Dendritic cell treated with granulocyte-macrophage colony-stimulating factor and Interleukin-4, amounts not matched to agents 40 ng/mL and 50 ng/mL, for 4 days (primary cell): ENCODE data around the gene GEN1.

Experiments
- H3K27ac Mint-ChIP-seq: one replicate; pipeline ENCODE4 v1.8.0; 2022; ENCODE audit warnings: mild to moderate bottlenecking, mixed read lengths
- H3K27me3 Mint-ChIP-seq: one replicate; pipeline ENCODE4 v1.8.0; 2022; ENCODE audit warnings: mild to moderate bottlenecking, mixed read lengths
- H3K36me3 Mint-ChIP-seq: one replicate; pipeline ENCODE4 v1.8.0; 2022; ENCODE audit warnings: low read depth, mixed read lengths
- H3K4me1 Mint-ChIP-seq: one replicate; pipeline ENCODE4 v1.8.0; 2022; ENCODE audit warnings: low read depth, mixed read lengths
- H3K4me3 Mint-ChIP-seq: one replicate; pipeline ENCODE4 v1.8.0; 2022; ENCODE audit warnings: mild to moderate bottlenecking, moderate library complexity, mixed read lengths
- H3K9me3 Mint-ChIP-seq: one replicate; pipeline ENCODE4 v1.8.0; 2022; ENCODE audit warnings: mixed read lengths
- intact Hi-C: fragments of 100-400 bp; cut with micrococcal nuclease; formaldehyde crosslinking; loops from one replicate; pipeline ENCODE4 v1.15.0; 2022

GEN1 gene, protein sequence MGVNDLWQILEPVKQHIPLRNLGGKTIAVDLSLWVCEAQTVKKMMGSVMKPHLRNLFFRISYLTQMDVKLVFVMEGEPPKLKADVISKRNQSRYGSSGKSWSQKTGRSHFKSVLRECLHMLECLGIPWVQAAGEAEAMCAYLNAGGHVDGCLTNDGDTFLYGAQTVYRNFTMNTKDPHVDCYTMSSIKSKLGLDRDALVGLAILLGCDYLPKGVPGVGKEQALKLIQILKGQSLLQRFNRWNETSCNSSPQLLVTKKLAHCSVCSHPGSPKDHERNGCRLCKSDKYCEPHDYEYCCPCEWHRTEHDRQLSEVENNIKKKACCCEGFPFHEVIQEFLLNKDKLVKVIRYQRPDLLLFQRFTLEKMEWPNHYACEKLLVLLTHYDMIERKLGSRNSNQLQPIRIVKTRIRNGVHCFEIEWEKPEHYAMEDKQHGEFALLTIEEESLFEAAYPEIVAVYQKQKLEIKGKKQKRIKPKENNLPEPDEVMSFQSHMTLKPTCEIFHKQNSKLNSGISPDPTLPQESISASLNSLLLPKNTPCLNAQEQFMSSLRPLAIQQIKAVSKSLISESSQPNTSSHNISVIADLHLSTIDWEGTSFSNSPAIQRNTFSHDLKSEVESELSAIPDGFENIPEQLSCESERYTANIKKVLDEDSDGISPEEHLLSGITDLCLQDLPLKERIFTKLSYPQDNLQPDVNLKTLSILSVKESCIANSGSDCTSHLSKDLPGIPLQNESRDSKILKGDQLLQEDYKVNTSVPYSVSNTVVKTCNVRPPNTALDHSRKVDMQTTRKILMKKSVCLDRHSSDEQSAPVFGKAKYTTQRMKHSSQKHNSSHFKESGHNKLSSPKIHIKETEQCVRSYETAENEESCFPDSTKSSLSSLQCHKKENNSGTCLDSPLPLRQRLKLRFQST

GRCh38 chr2:17753803-17754663, at the start of gene GEN1, which contains the start of gene SMC6:
TSS of gene GEN1 (plus strand) at chr2:17754138. CDS start at chr2:17759944, 5,806 bp downstream.
TSS of gene SMC6 (minus strand) at chr2:17753810. CDS start at chr2:17745946, 7,864 bp downstream.
- H3K9me3 Mint-ChIP-seq: no peaks in the 10 kb centered on the region
- intact Hi-C loops: loop anchor here (5.0 kb wide), 1 partner anchor 58 kb away; no protein-coding TSS in a partner anchor
- peaks cover 13% of the 10 kb centered on the region for H3K36me3 Mint-ChIP-seq
- H3K27ac Mint-ChIP-seq: peak within 1 kb of the TSS; percentile 99
- H3K4me3 Mint-ChIP-seq: peak within 1 kb of the TSS; percentile 96
- no peaks in the 10 kb centered on the region for H3K27me3 Mint-ChIP-seq
- peaks cover 24% of the 10 kb centered on the region for H3K4me1 Mint-ChIP-seq

DNA sequence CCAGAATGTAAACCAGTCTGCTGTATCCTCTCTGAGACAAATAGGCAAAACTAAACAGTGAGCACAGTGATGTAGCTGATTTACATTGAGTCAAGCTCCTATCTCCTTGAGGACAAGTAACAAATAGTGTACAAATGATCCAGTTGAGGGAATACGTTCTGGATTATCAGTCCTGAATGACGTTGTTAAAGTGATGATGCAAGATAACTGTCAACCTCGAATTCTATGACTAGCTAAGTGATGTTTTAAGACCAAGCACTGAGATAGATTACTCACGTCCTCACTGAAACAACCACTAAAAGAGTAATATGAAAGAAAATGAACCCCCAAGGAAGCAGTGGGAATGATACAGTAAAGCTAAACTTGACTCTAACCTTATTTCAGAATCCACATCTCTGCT, 47.1 kb upstream of the GEN1 start:
- Mint-ChIP-seq H3K36me3 (peaks cover 32% of the 10 kb centered on the region), H3K4me1 (no peaks in the 10 kb centered on the region), H3K27ac (no peak overlapping the region), H3K4me3 (no peak overlapping the region), H3K27me3 (no peaks in the 10 kb centered on the region), H3K9me3 (no peaks in the 10 kb centered on the region)
- intact Hi-C loops: no loop called here

DNA sequence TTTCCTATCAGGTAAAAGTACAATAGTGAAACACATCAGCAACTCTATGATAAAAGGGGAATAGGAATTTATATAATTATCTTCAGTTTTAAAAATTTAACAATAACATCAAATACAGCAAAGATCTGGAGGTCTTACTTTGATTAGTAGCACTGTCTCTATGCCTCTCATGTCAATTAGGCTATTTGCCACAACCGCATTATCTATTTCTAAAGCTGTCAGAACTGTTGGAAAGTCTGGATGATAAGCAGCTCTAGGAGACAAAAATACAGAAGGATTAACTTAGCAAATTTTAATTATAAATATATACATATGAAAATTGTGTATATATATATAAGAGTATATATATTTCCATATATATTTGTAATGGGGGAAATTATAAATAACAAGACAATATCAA, 45.4 kb upstream of the GEN1 start:
- Mint-ChIP-seq H3K9me3 (no peaks in the 10 kb centered on the region), H3K4me3 (no peak overlapping the region)
- intact Hi-C loops: no loop called here

GRCh38 chr2:17709897-17710296, 44.0 kb upstream of the GEN1 start:
- Mint-ChIP-seq H3K27ac (no peak overlapping the region), H3K9me3 (no peaks in the 10 kb centered on the region), H3K36me3 (peaks cover 40% of the 10 kb centered on the region), H3K4me1 (no peaks in the 10 kb centered on the region), H3K4me3 (no peak overlapping the region), H3K27me3 (no peaks in the 10 kb centered on the region)
- intact Hi-C loops: no loop called here

More for the DNA sequence above, 45.4 kb upstream of the GEN1 start:
- Mint-ChIP-seq H3K36me3 (peaks cover 36% of the 10 kb centered on the region), H3K27me3 (no peaks in the 10 kb centered on the region), H3K4me1 (no peaks in the 10 kb centered on the region), H3K27ac (no peak overlapping the region)

- Mint-ChIP-seq H3K36me3 (peaks cover 36% of the 10 kb centered on the region), H3K27me3 (no peaks in the 10 kb centered on the region), H3K9me3 (no peaks in the 10 kb centered on the region)
Measured at GRCh38 chr2:17710547-17711248, 43.2 kb upstream of the GEN1 start.

DNA sequence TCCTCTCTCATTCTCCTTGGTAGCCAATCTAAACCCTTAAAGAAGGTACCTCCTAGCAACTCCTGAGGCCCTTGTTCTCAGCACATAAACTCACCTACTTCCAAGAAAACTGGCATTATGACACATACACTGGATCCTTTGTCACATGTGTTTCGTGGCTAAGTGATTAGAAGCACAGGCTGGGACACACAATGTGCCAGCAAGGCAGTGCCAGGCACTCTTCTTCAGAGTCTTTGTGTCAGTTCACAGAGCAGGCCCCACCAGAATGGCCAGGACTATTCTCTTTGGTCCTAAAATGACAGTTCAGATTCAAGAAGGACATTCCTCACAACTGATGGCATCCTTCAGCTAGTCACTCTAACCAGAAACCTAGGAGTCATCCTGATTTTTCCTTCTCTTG, 40.6 kb upstream of the GEN1 start:
- Mint-ChIP-seq H3K36me3 (peaks cover 49% of the 10 kb centered on the region), H3K27ac (no peak overlapping the region)

More at GRCh38 chr2:17710547-17711248, 43.2 kb upstream of the GEN1 start:
- intact Hi-C loops: no loop called here
- H3K27ac Mint-ChIP-seq: no peak overlapping the region
- H3K4me1 Mint-ChIP-seq: no peaks in the 10 kb centered on the region
- H3K4me3 Mint-ChIP-seq: no peak overlapping the region

DNA sequence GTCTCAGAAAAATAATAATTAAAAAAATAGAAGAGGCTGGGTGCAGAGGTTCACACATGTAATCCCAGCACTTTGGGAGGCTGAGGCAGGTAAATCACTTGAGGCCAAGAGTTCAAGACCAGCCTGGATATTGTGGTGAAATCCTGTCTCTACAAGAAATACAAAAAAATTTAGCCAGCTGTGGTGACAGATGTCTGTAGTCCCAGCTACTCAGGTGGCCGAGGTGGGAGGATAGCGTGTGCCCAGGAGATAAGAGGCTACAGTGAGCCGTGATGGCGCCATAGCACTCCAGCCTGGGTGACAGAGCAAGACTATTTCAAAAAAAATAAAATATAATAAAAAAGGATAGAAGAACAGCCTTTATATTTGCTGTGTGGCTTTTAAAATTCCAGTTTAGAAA, 36.3 kb upstream of the GEN1 start:
- intact Hi-C loops: loop anchor here (2.0 kb wide), 1 partner anchor 461 kb away; no protein-coding TSS in a partner anchor
- H3K36me3 Mint-ChIP-seq: peaks cover 69% of the 10 kb centered on the region
- no peaks in the 10 kb centered on the region for H3K9me3 Mint-ChIP-seq
- no peaks in the 10 kb centered on the region for H3K4me1 Mint-ChIP-seq
- H3K27ac Mint-ChIP-seq: no peak overlapping the region
- H3K27me3 Mint-ChIP-seq: no peaks in the 10 kb centered on the region
- no peak overlapping the region for H3K4me3 Mint-ChIP-seq

More for the DNA sequence above, 40.6 kb upstream of the GEN1 start:
- H3K27me3 Mint-ChIP-seq: no peaks in the 10 kb centered on the region
- H3K4me3 Mint-ChIP-seq: no peak overlapping the region
- H3K9me3 Mint-ChIP-seq: no peaks in the 10 kb centered on the region
- H3K4me1 Mint-ChIP-seq: no peaks in the 10 kb centered on the region
- intact Hi-C loops: no loop called here

DNA sequence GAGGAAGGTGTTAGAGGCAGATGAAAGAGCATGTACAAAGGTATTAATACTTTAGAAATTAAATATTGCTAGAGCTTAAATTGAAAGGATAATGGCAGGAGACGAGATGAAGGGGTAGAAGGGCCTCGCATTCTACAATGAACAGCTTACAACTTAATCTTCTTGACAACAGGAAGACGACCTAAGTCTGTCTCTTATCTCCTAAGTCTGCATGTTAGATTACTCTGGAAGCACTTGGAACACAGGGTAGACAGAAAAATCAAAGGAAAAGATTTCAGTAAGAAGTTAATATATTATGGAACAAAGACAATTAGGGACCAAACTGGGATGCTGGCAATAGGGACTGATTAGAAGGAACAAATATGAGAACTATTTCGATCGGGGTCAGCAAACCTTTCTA, 35.2 kb upstream of the GEN1 start:
- Mint-ChIP-seq H3K36me3 (peaks cover 59% of the 10 kb centered on the region), H3K4me1 (no peaks in the 10 kb centered on the region), H3K4me3 (no peak overlapping the region), H3K9me3 (no peaks in the 10 kb centered on the region), H3K27me3 (no peaks in the 10 kb centered on the region), H3K27ac (no peak overlapping the region)
- intact Hi-C loops: loop anchor here (1.0 to 2.0 kb wide), 2 partner anchors 112 to 460 kb away; no protein-coding TSS in a partner anchor

- Mint-ChIP-seq H3K27ac (no peak overlapping the region), H3K4me1 (no peaks in the 10 kb centered on the region)
- intact Hi-C loops: loop anchor here (1.0 to 2.0 kb wide), 2 partner anchors 111 to 459 kb away; no protein-coding TSS in a partner anchor
Measured at GRCh38 chr2:17719562-17720371, 34.2 kb upstream of the GEN1 start.

DNA sequence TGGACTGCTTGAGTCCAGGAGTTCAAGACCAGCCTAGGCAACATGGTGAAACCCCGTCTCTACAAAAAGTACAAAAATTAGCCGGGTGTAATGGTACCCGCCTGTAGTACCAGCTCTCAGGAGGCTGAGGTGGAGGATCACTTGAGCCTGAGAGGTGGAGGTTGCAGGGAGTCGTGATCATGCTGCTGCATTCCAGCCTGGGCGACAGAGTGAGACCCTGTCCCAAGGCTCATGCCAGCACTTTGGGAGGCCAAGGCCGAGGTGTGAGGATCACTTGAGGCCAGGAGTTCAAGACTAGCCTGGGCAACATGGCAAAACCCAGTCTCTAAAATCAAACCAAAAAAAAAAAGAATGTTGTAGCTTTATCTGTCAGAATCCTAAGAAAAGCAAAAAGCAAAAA, 25.7 kb upstream of the GEN1 start:
- no peak overlapping the region for H3K4me3 Mint-ChIP-seq
- H3K36me3 Mint-ChIP-seq: peaks cover 24% of the 10 kb centered on the region
- no peaks in the 10 kb centered on the region for H3K9me3 Mint-ChIP-seq
- H3K27me3 Mint-ChIP-seq: no peaks in the 10 kb centered on the region
- H3K4me1 Mint-ChIP-seq: no peaks in the 10 kb centered on the region
- intact Hi-C loops: no loop called here
- H3K27ac Mint-ChIP-seq: no peak overlapping the region

More at GRCh38 chr2:17719562-17720371, 34.2 kb upstream of the GEN1 start:
- Mint-ChIP-seq H3K4me3 (no peak overlapping the region), H3K27me3 (no peaks in the 10 kb centered on the region), H3K9me3 (no peaks in the 10 kb centered on the region), H3K36me3 (peaks cover 48% of the 10 kb centered on the region)

GRCh38 chr2:17729880-17730279, 24.1 kb upstream of the GEN1 start:
- Mint-ChIP-seq H3K9me3 (no peaks in the 10 kb centered on the region), H3K4me1 (no peaks in the 10 kb centered on the region), H3K27ac (no peak overlapping the region), H3K27me3 (no peaks in the 10 kb centered on the region), H3K36me3 (peaks cover 36% of the 10 kb centered on the region), H3K4me3 (no peak overlapping the region)
- intact Hi-C loops: no loop called here

DNA sequence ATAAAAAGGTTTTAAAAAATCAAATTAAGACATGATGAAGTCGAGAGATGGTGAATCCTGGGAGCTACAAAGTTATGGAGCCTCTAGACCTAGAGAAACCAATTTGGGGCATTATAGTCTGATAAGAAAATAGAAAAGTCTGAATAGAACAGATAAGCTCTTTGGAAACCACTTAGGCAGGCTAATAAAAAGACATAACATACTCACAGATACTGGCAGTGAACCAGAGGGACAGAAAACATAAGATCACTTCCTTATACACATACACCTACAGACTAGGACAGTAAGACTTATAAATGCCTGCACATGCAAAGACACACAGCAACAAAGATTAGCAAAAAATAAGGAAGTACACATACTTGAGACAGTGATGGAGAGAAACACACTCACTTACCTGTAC, 20.3 kb upstream of the GEN1 start:
- Mint-ChIP-seq H3K27me3 (no peaks in the 10 kb centered on the region), H3K4me3 (no peak overlapping the region), H3K36me3 (peaks cover 62% of the 10 kb centered on the region), H3K4me1 (no peaks in the 10 kb centered on the region), H3K27ac (no peak overlapping the region), H3K9me3 (no peaks in the 10 kb centered on the region)
- intact Hi-C loops: no loop called here
